SW 1271 (cell line): ENCODE results near the gene LSAMP.

Experiments
- DNase-seq, 2 experiments: peaks; one replicate each; lab custom pipeline; 2025; lab: John Stamatoyannopoulos, UW

Gene LSAMP

DNA sequence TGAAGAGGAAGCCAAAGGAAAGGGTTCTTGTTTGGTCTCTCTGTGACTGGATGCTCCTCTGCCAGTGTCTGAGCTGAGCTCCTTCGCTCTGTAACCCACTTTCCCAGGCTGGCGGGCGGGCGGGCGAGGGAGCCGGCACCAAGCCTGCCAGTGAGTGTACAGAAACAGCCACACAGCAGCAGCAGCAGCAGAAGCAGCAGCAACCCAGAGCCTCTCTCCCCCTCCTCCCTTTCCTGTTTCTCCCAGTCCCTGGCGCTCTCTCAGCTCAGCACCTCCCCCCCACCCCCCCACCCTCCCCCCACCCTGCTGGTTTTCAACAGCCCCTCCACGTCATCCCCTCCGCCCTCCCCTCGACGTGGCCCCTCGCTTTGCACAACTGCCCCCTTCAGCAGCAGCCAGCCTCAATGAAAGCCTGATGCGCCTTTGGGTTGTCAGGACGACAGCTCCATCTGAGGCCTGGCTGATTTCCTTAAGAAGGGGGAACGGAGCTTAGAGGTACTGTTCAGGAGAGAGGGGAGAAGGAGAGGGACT, at the start of gene LSAMP:
Gene LSAMP, minus strand, starts transcription at position 177 of the 531 bp plus-strand sequence.
- no peak for DNase-seq

DNA sequence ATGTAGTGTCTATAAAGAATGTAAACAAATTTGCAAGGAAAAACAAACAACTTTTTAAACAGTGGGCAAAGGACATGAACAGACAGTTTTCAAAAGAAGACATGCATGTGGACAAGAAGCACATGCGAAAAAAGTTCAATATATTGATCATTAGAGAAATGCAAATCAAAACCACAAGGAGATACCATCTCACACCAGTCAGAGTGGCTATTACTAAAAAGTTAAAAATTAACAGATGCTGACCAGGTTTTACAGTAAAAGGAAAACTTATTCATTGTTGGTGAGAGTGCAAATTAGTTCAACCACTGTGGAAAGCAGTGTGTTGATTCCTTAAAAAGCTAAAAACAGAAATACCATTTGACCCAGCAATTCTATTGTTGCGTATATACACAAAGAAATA, 47.1 kb upstream of the LSAMP start:
- DNase-seq = no peak

DNA sequence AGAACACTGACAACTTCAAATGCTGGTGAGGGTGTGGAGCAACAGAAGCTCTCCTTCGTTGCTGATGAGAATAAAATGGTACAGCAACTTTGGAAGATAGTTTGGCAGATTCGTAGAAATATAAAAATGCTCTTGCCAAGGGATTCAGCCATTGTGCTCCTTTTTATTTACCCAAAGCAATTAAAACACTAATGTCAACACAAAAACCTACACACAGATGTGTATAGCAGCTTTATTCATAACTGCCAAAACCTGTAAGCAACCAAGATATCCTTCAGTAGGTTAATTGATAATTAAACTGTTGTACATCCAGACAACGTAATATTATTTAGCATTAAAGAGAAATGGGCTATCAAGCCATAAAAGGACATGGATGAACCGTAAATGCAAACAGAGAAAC, 37.8 kb upstream of the LSAMP start:
- DNase-seq = no peak

DNA sequence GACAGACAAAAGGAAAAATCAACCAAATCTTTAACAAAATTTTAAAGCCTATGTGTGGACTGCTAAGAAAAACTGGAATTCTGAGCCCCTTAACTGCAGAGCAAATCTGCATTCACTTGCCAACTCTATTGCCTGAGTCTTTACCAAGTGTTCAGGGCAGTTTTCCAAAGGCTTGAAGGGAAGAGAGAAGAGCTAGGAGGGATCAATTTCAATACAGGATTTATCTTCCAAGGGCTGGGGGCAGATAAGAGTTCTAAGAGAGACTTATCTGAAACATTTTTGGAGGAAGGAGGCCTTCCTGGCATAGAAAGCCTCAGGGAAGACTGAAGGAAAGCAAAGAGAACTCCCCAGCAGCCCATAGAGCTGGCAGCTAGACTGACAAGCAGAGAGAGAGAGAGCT, 31.4 kb upstream of the LSAMP start:
- no peak for DNase-seq

DNA sequence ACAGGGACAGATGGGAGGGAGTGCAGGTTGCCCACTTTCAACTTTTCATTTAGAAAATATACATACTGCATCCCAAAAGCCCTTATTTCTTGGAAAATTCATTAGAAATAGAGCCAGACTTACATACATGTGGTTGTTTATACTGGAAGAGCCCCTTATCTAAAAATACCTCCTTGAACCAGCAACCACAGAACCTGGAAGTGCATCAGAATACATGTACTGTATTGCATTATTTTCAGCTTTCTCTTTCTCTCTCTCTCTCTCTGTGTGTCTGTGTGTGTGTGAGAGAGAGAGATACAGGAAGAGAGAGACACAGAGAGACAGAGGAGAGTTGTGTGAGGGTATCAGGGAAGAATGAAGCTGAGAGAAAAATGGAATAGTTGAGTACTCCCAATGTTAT, 29.5 kb upstream of the LSAMP start:
- no peak for DNase-seq

DNA sequence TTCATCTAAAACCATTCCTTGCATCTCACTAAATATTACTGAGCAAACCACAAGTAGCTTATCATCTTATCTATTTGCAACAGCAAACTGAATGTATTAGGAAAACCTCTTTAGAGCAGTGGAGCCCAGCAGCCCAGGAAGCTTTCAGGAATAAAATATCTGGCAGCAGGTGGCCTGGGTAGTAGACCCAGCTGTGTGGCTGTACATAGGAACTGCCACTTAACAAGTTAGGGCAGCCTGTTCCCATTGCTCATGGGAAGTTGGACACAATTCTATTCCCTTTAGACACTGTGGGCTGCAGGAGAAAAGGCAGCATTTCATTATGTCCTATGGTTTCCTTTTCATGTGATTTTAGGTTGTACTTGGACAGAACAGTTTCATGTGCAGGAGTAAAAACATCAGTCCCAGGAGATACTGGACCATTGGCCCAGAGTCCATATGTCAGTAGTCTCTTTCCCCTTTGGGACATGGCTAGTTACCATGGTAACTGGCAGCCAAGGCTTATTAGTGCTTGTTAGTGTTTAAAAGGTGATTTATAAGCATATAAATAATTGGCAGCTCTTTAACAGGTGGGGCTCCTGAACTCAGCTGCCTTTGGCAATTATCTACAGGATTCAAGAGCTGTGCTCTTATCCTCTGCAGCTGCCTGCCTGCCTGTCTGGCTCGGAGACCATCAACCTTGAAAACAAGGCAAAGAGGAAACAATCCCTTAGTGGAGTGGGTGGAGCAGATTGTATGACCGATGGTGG, 28.9 kb upstream of the LSAMP start:
- no peak for DNase-seq

DNA sequence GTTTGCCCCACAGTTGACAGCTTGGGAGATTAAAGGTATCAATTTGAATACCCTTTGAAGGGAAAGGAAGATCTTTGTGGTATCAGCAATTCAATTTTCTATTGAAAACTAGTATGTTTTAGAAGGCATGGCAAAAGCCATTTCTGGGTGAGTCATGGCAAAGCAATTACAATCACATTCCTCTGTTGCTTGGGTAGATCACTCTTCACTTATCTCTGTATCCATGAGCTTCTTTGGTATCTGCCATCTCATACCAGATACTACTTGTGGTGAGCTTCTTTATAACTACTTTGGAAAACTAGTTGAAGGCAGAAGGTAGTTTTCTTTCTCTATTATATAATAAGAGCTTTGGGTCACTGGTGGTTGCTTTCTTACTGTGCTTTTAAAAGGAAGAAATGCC, 28.3 kb upstream of the LSAMP start:
- DNase-seq = no peak

DNA sequence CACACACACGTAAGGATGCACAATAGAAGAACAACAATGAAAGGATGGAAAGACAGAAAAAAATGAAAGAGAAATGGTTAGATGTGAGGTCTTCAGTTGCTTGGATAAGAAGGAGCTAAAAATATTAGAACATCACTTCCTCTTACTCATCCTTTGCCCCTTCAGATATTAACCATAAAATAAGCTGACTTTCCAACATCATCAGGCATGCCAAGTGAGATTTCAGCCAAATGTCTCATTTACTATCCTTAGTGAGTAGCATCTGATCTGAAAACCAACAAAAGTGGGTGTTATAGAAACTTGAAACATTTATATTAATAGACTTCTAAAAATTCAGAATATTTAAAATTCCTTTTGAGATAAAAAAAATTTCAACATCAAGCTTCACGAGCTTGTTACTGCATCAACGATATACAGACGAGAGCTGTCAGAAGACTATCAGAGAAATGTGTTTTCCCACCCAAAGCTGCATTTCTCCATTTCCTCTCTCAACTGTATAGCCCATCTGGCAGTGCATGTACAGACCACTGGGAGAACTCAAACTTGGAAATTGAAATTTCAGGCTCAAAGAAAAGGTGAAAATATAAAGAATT, 25.4 kb upstream of the LSAMP start:
- no peak for DNase-seq

DNA sequence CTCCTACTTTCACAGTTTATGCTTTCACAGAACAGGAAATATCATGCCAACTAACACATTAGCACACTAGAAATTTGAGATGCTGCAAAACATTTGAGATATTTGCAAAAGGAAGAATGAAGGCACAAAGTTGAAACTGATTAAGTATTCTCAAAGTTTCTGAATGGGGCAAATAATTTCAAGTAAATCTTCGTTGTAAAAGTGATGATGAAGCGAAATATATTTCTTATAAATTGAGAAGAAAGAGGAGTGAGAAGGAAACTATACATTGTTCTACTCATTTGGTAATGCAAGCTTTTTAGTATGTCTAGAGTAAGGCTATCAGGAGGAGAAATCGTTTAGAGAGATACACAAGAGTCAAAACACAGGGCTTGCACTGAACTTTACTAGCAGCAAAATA, 24.3 kb upstream of the LSAMP start:
- DNase-seq = no peak

DNA sequence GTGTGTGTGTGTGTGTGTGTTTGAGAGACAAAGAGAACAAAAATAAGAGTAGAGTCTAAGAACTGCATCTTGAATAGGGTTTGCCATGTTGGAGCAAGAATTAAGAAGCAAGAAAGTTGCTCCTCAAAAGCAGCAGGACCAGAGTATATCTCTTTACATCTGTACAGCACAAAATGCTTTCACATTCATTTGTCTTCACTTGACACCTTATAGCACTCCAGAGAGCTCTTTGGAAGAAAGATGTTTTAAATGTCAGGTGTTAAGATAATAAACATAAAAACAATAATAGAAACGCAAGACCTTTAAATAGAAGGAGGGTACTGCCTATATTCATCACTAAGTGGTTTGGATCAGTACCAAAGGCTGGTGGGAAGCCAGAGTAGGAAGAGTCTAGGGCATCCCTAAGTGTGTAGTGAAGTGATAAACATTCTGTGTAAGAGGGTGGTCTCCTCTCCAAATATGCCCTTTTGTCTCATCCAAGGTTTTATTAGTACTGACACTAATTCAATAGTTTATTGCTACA, 19.1 kb upstream of the LSAMP start:
- no peak for DNase-seq

DNA sequence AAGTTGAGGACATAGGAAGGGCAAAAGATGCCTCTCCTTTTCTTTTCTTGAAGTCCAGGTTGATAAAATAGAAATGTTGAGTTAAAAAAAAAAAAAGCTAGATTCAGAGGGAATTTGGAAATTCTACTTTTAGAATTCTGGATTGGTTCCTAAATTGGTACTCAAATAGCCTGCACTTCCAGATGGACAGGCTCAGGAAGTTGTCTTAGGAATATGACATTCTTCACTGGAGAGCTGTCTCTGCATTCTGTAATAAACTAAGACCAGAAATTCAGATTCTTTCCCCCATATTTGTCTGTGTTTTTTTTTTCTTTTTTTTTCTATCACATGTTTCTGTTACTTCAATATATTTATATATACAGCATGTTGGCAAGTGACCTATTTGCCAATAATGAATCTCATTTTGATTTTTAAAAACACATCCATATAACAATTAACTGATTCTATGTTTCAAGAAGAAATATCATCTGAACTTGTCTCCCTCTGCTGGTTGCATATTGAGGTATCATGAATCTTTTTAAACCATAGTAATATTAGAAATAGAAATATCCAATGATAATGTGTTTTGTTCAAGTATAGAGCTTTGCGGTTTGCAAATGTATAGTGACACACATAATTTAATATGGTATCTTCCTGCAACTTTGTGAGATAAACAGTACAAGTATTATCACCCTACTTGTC, 8.5 kb upstream of the LSAMP start:
- DNase-seq = no peak

DNA sequence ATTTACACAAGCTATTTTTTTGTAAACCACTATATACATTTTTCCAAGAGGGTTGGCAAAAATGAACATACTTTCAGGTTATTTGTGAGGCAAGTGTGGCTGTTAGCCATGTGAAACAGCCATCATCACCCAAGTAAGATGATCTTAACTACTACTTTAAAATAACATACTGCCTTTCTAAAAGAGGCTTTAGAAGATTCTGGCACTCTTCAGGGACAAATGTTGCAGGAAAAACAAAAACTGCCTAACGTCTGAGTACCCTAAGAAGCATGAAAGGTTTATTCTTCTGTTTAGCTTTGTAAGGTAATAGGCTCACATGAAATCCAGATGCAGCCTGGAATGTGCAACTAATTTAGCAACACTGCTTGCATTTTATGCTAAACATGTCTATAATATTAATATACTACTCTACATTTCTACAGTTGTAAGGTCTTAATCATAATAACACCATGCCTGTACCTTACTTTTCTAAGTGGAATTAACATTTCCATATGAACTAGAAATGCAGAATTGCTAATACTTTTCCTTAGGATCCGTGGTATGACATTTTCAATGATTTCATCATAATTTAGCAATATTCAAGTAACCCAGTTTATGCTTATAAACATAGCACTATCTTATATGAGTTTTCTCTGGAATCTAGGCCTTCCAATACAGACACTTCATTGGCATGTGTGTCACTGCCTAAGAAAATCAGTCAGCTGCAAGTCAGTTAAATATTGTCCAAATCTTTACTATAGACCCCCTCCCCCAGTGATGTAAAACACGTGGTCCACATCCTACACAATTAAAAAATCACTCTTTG, 4.5 kb upstream of the LSAMP start:
- DNase-seq = no peak

DNA sequence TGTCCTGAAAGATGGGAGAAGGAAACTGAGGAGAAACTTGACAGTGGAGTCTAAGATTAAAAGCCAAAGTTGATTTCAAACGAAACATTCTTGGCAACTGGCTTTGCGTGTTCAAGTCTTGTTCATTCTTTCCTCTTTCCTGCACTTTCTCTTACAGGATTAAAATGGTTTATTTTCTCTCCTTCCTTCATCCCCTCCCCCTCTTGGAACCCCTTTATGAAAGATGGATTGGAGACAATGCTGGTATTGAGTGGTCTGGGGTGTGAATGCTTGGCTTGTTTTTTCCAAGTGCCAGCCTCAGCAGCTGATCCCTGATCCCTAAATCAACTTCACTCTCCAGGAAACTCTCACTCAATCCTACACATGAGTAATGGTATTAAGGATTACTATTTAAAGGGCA, 703 bp upstream of the LSAMP start:
- no peak for DNase-seq

DNA sequence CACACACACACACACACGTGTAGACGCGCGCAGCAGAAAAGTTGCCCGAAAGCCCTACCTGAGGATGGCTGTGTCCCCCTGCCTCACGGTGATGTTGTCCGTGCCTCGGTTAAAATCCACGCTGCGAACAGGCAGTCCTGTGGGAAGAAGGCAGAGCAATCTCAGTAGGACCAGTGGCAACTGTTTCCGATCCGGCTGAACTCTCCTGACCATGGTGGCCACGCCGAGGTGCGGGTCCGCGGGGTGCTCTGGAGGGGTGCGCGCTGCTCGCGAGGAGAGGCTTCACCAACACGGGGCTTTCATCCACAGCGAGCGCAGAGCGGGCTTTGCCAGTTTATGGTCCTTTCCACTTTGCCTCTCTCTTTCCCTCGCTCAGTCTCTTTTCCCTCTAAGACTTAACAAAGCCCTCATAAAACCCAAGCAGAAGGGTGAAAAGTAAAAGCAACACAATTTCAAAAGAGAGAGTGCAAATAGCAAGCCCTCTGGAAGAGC, 422 bp downstream of the LSAMP start:
- DNase-seq = no peak

DNA sequence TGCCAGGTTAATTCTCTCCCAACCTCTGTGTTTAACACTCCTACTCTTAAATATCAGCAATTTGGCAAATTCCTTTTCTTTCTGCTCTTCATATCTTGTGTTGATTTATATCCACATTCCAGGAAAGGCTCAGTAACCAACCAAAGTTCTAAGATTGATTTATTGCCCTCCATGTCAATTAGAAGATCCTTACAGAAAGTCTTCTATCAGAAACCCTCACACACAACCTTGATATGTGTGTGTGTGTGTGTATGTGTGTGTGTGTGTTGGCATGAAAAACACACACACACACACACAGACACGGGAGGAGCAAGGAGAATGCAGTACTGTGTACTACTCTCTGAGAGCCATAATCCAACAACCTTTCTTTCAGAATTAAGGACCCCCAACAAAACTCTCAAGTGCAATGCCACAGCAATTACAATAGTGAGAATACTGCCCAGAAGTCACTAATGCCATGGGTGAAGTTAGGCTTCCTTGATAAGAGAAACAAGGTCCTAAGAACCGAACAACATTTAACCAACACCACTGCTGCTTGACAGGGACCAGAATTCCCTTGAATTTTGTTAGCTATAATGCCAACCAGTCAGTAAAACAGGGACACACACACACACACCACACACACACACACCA, 1.1 kb downstream of the LSAMP start:
- DNase-seq = no peak

DNA sequence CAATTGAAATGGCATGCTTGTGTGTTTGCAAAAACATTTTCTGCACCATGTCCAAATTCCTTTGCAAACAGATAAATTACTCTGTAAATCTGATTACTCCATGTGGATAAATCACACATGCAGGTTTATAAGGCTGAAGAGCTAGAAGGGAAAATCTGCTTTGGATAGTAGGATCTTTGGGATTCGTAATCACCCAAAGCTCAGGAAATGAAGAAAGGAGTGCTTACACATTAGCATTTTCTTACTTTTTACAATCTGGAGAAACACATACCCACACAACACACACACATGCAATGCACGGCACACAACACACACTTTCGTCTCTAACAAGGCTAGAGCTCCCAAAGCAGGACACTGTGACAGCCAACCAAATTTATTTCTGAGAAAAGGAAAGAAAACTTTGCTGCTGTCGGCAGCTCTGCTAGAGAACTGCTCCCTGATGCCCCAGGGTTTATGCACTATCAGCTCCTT, 2.1 kb downstream of the LSAMP start:
- no peak for DNase-seq

DNA sequence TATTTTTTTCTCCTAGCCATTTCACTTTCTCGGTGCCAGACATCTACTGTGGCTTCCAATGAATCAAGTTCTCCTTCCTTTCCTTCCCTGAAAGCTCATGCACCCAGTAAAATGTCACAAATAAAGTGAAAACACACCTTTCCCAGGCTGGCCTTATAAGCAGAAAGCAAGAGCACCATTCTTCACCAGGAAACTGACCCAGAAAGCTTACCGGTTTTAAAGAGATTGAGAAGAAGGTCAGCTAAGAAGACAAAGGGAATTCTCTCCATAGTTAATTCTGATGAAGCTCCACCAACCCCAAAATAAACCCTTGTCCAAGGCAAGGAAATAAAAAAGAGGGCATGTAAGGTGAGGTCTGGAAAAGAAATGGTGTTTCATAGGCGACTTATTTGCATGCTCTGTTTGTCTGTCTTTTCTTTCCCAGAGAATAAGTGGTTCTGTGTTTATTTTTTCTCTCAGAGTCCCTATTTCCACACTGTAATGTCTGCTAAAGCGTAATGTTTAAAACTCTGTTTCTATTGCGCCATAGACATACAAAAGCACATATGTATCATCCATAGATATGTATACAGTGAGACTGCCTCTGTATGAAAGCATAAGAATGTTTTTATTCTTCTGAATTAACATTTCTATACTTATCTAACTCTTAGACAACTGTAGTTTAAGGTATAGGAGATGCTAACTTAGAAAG, 2.8 kb downstream of the LSAMP start:
- DNase-seq = no peak

DNA sequence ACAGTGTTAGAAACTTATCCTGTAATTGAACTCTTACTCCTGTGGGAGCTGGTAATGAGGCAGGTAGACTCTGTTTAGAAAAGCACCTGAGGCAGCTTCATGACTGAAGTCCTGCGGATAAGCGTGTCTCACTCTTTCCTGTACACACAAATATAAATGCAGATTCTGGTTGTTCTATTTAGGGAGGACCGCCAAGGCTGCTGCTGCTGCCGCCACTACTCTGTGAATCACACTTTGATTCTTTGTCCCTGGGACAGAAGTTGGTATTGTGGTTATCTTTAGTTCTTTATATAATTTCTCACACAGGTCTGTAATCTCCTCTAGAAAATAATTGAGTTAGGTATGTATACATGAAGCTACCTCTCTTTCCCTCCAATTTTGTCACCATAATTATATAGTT, 3.6 kb downstream of the LSAMP start:
- no peak for DNase-seq

DNA sequence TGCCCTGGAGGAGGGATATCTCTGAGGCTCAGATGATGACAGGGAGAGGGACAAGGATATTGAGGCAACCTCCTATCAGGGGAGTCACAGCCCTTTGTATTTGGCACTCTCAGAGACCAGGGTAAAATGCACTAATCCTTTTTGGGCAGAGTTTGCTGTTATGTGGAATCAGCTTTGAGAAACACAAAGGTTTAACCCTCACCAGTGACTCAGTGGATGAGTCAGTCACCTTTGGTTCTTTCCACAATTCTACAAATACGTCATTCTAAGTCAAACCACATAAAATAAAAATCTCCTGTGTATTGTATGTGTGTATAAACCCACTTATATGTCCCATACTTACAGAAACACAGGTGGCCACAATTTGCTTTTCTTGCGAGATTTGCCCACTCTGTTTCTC, 5.1 kb downstream of the LSAMP start:
- DNase-seq = no peak

DNA sequence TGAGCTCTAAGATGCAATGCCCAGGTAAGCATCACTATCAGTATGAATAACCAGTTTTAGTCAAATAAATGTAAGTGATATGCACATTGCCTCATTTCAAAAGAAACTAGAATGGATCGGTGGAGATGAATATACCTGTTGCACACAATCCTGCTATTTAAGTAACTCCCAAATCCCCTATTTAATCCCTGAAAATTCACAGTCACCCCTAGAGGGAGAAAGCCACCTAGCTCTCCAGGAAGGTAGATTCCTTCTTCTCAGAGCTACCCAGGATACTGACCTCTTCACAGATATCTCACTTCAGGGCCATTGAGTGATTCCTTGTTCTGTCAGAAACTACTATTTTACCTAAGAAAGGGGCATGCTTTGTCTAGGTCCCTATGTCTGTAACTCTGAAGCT, 11.7 kb downstream of the LSAMP start:
- DNase-seq = no peak

DNA sequence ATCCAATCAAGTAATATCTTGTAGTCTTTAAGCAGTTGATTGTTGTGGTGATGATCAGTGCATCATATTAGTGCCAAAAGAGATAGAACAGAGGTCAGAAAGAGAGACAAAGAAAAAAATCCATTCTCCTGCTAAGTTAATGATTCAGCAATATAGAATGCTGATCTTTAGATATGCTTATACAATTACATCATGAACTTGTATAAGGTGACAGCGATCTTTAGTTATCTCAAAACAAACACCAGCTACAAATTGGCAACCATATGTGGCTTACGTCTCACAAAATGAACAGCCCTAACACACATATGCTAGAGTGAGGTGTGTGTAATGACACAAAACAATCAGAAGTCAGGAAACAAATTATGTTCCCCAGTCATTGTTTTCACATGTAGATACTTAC, 12.5 kb downstream of the LSAMP start:
- DNase-seq = no peak
